B cell (primary cell): ENCODE data around the gene LTBP3. TPM values are rescaled to one million over a fixed set of nuclear protein-coding genes. Genes with fewer than 3 reads are reported as not detected.

ENCODE experiments used
- ATAC-seq: fragments of 200-7000 bp; cut with Tn5 transposase; one replicate; pipeline ENCODE4 v1.10.0; 2021; ENCODE audit warnings: low read depth, mild to moderate bottlenecking, moderate number of reproducible peaks, moderate library complexity
- CTCF ChIA-PET: fragments of 350-600 bp; sonication (Branson Sonifier 250); formaldehyde crosslinking; loops from one replicate; lab custom pipeline; 2021; ENCODE audit warnings: antibody characterized with exemption, inconsistent platforms; lab: Charles Lee
- POLR2A ChIA-PET: fragments of 350-600 bp; sonication (Branson Sonifier 250); formaldehyde crosslinking; loops from one replicate; lab custom pipeline; 2021; ENCODE audit warnings: antibody characterized with exemption; lab: Charles Lee
- DNase-seq: peaks from one replicate; pipeline ENCODE4 v3.0.0; 2013
- H2AFZ ChIP-seq: 2 replicates; pipeline ENCODE4 v1.6.1; 2012; ENCODE audit warnings: mild to moderate bottlenecking, low read depth, low read length; ENCODE audit not compliant: insufficient read depth, poor library complexity, severe bottlenecking
- H3K27ac ChIP-seq, 2 donors: 1 replicate in 1 of 2; 2 replicates in 1 of 2; pipeline ENCODE4 v1.5.1; 2012 to 2013; ENCODE audit warnings: low read length in 2 of 2, mild to moderate bottlenecking in 2 of 2, moderate library complexity in 1 of 2
- H3K27me3 ChIP-seq, 4 experiments: fragments of 200-600 bp in 1 of 4; sonication (generic) in 1 of 4; replicated peaks in 1 of 4; 1 replicate in 2 of 4; 2 replicates in 2 of 4; pipeline versions ENCODE4 v1.6.1 to v1.7.0; 2013 to 2016; ENCODE audit warnings: low read length in 3 of 4, mild to moderate bottlenecking in 2 of 4, mixed read lengths in 1 of 4, moderate library complexity in 1 of 4; ENCODE audit not compliant: insufficient read depth in 4 of 4, control insufficient read depth in 3 of 4; ENCODE audit errors: control extremely low read depth in 1 of 4
- H3K36me3 ChIP-seq, 2 experiments: replicated peaks in 1 of 2; 1 replicate in 1 of 2; 2 replicates in 1 of 2; pipeline versions ENCODE4 v1.6.1 to v1.7.1; 2013; ENCODE audit warnings: low read length in 1 of 2; ENCODE audit not compliant: insufficient read depth in 2 of 2, control insufficient read depth in 1 of 2; ENCODE audit errors: control extremely low read depth in 1 of 2, extremely low read depth in 1 of 2
- H3K4me1 ChIP-seq, 2 donors: fragments of 200-600 bp in 1 of 2; sonication (generic) in 1 of 2; 1 replicate in 1 of 2; 2 replicates in 1 of 2; pipeline versions ENCODE4 v1.5.1 to v1.6.1; 2013 to 2017; ENCODE audit warnings: low read length in 2 of 2; ENCODE audit not compliant: control insufficient read depth in 2 of 2, insufficient read depth in 2 of 2
- H3K4me2 ChIP-seq: replicated peaks from 2 replicates; pipeline ENCODE3; 2012; ENCODE audit warnings: mild to moderate bottlenecking, low read depth, low read length; ENCODE audit not compliant: poor library complexity, severe bottlenecking
- H3K4me3 ChIP-seq, 5 experiments: fragments of 200-600 bp in 1 of 5; sonication (generic) in 1 of 5; 1 replicate in 3 of 5; 2 replicates in 2 of 5; pipeline versions ENCODE4 v1.5.1 to v1.7.0; 2011 to 2016; ENCODE audit warnings: low read length in 4 of 5, mild to moderate bottlenecking in 4 of 5, low read depth in 2 of 5, control low read depth in 1 of 5, moderate library complexity in 1 of 5; ENCODE audit not compliant: insufficient read depth in 1 of 5; ENCODE audit errors: control extremely low read depth in 1 of 5, extremely low read depth in 1 of 5
- H3K79me2 ChIP-seq: fragments of 200-600 bp; sonication (generic); one replicate; pipeline ENCODE4 v1.6.0; 2016; ENCODE audit warnings: low read length; ENCODE audit not compliant: control insufficient read depth, insufficient read depth
- H3K9ac ChIP-seq: fragments of 200-600 bp; sonication (generic); 2 replicates; pipeline ENCODE4 v1.6.1; 2017; ENCODE audit warnings: mild to moderate bottlenecking, low read length, moderate library complexity
- H3K9me3 ChIP-seq, 3 donors: one replicate each; pipeline versions ENCODE4 v1.6.1 to v1.7.1; 2013; ENCODE audit warnings: low read length in 2 of 3; ENCODE audit not compliant: control insufficient read depth in 2 of 3, insufficient read depth in 1 of 3; ENCODE audit errors: control extremely low read depth in 1 of 3
- H4K20me1 ChIP-seq: 2 replicates; pipeline ENCODE4 v1.6.0; 2012; ENCODE audit warnings: mild to moderate bottlenecking, low read length; ENCODE audit not compliant: insufficient read depth, control insufficient read depth, poor library complexity, severe bottlenecking
- H3K27ac Mint-ChIP-seq: one replicate; pipeline ENCODE4 v1.8.0; 2021; ENCODE audit warnings: mixed read lengths
- H3K27me3 Mint-ChIP-seq: one replicate; pipeline ENCODE4 v1.8.0; 2021; ENCODE audit warnings: mixed read lengths
- H3K4me1 Mint-ChIP-seq: one replicate; pipeline ENCODE4 v1.8.0; 2021; ENCODE audit warnings: mixed read lengths
- H3K4me3 Mint-ChIP-seq: one replicate; pipeline ENCODE4 v1.8.0; 2021; ENCODE audit warnings: mixed read lengths
- H3K9me3 Mint-ChIP-seq: one replicate; pipeline ENCODE4 v1.8.0; 2022; ENCODE audit warnings: mixed read lengths; ENCODE audit not compliant: insufficient read depth
- CTCF ChIP-seq: fragments of 200-600 bp; IDR thresholded peaks from one replicate; pipeline ENCODE4 v1.8.0; 2022; ENCODE audit warnings: antibody characterized with exemption, mild to moderate bottlenecking
- EZH2 ChIP-seq: IDR thresholded peaks from 2 replicates; pipeline ENCODE4 v1.6.1; 2012; ENCODE audit warnings: borderline replicate concordance, low read depth, mild to moderate bottlenecking, moderate library complexity, low read length; ENCODE audit not compliant: insufficient read depth, poor library complexity, severe bottlenecking
- WGBS: methylation state at CpG from one replicate; pipeline ENCODE4 v1.1.5; 2013; ENCODE audit warnings: missing lambda C conversion rate; ENCODE audit not compliant: insufficient coverage; 5-methylcytosine and 5-hydroxymethylcytosine counted together
- intact Hi-C: fragments of 100-400 bp; cut with micrococcal nuclease; formaldehyde crosslinking; loops from one replicate; pipeline ENCODE4 v1.10.0; 2022
- polyA plus RNA-seq: library from polyadenylated mRNA; depleted of rRNA; stranded (reverse); fragments of >200 nt; gene quantifications from 2 replicates; pipeline ENCODE4 v1.2.3, GENCODE V29; 2012
- total RNA-seq, 2 donors: library from RNA; stranded (reverse); fragments of 120-200 nt in 1 of 2; gene quantifications; 1 replicate in 1 of 2; 2 replicates in 1 of 2; pipeline versions ENCODE4 v1.2.3 to v1.2.4, GENCODE V29; 2013 to 2022

LTBP3 gene
- total and polyA plus RNA-seq, 2 donors (not counting 1 experiment from before 2014, with no cell fraction given) = 65.1 to 69.0 TPM

- Histone ChIP-seq H4K20me1 (peaks cover 9% of the 10 kb centered on the region), H3K9me3 (no peaks in the 10 kb centered on the region), H3K4me1 (peaks cover 21 to 31% of the 10 kb centered on the region in 2 donors), H3K36me3 (peaks cover 6 to 51% of the 10 kb centered on the region in 2 experiments), H3K27me3 (no peaks in the 10 kb centered on the region), H3K4me2 (no peak overlapping the region), H3K4me3 (no peak overlapping the region), H3K79me2 (no peaks in the 10 kb centered on the region), H3K27ac (no peak overlapping the region), H2AFZ (no peak overlapping the region), H3K9ac (no peak overlapping the region)
- Mint-ChIP-seq H3K4me3 (no peak overlapping the region), H3K27ac (peak overlapping the region; percentile 64), H3K4me1 (peaks cover 31% of the 10 kb centered on the region), H3K9me3 (no peaks in the 10 kb centered on the region), H3K27me3 (no peaks in the 10 kb centered on the region)
- no peak for ATAC-seq
- POLR2A ChIA-PET = no interaction called here
- no peak for TF ChIP-seq CTCF
- 89% methylated on average over 3 of the region's 8 CpGs for whole genome bisulfite sequencing
- intact Hi-C loops = no loop called here
- CTCF ChIA-PET = interaction anchor here (0.9 to 1.0 kb wide), 2 partner anchors 10 to 13 kb away, joined by 3 to 6 read pairs; no protein-coding TSS in a partner anchor
- DNase-seq = no peak
These were observed 25.9 kb upstream of the LTBP3 start for GRCh38 chr11:65584106-65584505.

GRCh38 chr11:65583589-65583988 lies 25.4 kb upstream of the LTBP3 start:
- Histone ChIP-seq H4K20me1 (peaks cover 9% of the 10 kb centered on the region), H3K4me3 (no peak overlapping the region), H3K4me1 (peaks cover 16 to 26% of the 10 kb centered on the region in 2 donors), H3K27ac (no peak overlapping the region), H3K9ac (no peak overlapping the region), H3K27me3 (no peaks in the 10 kb centered on the region), H3K36me3 (peaks cover 6 to 56% of the 10 kb centered on the region in 2 experiments), H3K4me2 (no peak overlapping the region), H3K9me3 (no peaks in the 10 kb centered on the region), H3K79me2 (no peaks in the 10 kb centered on the region), H2AFZ (no peak overlapping the region)
- Mint-ChIP-seq H3K4me1 (peaks cover 29% of the 10 kb centered on the region), H3K9me3 (no peaks in the 10 kb centered on the region), H3K27ac (no peak overlapping the region), H3K27me3 (no peaks in the 10 kb centered on the region), H3K4me3 (no peak overlapping the region)
- intact Hi-C loops = no loop called here
- DNase-seq (no peak), ATAC-seq (no peak)
- WGBS = 100% methylated on average over 6 of the region's 10 CpGs
- no peak for TF ChIP-seq EZH2
- TF ChIP-seq CTCF = no peak
- ChIA-PET POLR2A (no interaction called here), CTCF (interaction anchor here (0.9 to 1.0 kb wide), 2 partner anchors 10 to 12 kb away, joined by 3 to 6 read pairs; no protein-coding TSS in a partner anchor)
